ENCODE results near the gene RAD51AP2.

The RAD51AP2 gene

DNA sequence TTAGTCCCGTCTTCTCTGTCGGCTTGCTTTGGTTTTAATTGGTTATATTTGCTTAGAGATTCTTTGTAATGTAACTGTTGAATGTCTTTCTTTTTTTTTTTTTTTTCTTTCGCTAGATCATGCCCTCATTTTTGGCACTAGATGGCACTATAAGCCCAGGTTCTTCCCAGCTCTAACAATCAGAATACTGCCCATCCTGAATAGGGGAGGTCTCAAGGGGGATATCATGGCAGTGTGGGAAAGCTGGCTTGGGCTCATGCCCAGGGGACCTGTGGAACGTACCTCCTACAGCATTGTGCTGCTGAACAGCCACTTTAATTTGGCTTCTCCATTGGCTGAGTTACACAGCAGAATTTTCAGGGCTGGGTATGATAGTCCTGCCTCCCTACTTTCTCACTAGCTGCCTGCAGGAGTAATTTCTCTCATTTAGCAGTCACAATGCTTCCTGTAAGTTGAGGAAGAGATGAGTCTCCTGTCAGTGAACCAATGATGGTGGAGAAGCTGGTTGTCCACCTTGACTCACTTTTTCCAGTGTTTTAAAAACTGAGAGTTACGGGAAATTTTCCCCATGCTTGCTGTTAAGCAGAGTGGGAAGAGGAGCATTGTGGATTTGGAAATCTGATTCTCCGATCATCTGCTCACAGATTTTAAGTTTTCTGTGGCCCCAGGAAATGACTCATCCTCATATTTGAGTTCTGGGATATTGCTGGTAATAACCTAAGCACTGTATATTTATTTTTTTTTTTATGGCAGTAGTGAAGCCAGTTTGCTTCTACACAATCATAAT is 47.2 kb downstream of the RAD51AP2 start:
- in situ Hi-C loops (cut with MboI; ENCODE audit: low sequenced_read_pairs) = no loop called here

DNA sequence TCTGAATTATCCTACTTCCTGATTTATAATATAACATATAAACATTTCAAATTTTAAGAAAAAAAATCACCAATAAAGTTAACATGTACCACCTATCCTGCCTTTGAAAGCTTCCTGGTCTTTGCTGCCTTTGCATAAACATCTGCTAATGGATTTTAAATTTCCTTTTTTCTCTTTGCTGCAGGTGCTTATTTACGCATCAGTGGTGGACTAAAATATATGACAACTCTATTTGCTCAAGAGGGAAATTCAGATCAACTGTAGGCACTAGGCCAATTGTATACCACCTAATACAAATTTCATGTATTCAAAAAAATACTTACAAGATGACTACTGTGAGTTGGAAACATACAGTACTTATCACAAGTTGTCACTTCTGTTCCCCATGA is 57.2 kb downstream of the RAD51AP2 start:
- in situ Hi-C loops (cut with MboI; ENCODE audit: low sequenced_read_pairs) = no loop called here
